OCI-LY3 (cell line): ENCODE results near the gene SMAD3.

Source experiments
- CTCF ChIP-seq: fragments of 200-600, 300-600 bp; sonication (generic); IDR thresholded peaks from 2 replicates; pipeline ENCODE4 v1.5.1; 2014; ENCODE audit warnings: antibody characterized with exemption, low read length, low read depth
- EZH2phosphoT487 ChIP-seq: fragments of 200-600 bp; shearing (Covaris generic); IDR thresholded peaks from 2 replicates; pipeline ENCODE4 v1.6.1; 2018; ENCODE audit warnings: antibody characterized with exemption, mixed run types, low read depth

- TF ChIP-seq CTCF (no peak), EZH2phosphoT487 (no peak)
Observed at GRCh38 chr15:67173005-67173404, 107.6 kb downstream of the SMAD3 start.
